Measurements from ENCODE around the gene SAMD8. TPM values are rescaled to one million over a fixed set of nuclear protein-coding genes. Genes with fewer than 3 reads are reported as not detected.

The SAMD8 gene
- total RNA-seq, 4 donors from 2014 or later = 53.1 to 59.7 (median 57.8) TPM

DNA sequence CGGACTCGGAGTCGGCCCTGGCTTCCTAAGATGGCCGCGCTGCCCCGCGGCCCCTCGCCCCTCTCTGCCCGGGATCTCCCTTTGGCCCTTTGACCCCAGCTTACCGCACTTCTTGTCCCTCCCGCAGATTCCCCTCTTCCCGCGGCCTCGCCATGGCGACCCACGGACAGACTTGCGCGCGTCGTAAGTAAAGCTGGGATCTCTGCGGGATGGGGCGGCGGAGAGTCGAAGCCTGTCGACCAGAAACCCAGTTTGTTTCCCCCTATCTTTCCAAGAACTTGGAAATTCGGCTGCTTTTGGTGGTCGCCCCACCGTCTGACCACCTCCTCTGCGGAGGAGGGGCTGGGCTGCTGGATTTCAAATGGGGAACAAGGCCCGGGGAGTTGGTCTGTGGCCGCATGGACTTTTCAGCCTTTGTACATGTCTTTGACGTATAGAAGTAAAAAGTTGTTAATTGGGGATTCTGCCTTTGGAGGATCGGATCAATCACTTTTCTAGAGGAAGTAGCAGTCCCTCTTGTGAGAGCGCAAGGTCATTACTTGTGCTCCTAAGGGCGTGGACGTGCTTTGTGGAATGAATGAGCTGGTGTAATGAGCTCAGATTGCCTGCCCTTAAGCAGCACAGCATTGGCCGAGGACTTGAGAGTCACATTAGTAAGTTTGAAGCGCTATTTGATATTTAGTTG is 99.7 kb downstream of the SAMD8 start:
- TF ChIP-seq, protein P1, sequence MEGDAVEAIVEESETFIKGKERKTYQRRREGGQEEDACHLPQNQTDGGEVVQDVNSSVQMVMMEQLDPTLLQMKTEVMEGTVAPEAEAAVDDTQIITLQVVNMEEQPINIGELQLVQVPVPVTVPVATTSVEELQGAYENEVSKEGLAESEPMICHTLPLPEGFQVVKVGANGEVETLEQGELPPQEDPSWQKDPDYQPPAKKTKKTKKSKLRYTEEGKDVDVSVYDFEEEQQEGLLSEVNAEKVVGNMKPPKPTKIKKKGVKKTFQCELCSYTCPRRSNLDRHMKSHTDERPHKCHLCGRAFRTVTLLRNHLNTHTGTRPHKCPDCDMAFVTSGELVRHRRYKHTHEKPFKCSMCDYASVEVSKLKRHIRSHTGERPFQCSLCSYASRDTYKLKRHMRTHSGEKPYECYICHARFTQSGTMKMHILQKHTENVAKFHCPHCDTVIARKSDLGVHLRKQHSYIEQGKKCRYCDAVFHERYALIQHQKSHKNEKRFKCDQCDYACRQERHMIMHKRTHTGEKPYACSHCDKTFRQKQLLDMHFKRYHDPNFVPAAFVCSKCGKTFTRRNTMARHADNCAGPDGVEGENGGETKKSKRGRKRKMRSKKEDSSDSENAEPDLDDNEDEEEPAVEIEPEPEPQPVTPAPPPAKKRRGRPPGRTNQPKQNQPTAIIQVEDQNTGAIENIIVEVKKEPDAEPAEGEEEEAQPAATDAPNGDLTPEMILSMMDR (IDR thresholded peaks at IDR 0.05; ENCODE audit: low read depth) = no peak

DNA sequence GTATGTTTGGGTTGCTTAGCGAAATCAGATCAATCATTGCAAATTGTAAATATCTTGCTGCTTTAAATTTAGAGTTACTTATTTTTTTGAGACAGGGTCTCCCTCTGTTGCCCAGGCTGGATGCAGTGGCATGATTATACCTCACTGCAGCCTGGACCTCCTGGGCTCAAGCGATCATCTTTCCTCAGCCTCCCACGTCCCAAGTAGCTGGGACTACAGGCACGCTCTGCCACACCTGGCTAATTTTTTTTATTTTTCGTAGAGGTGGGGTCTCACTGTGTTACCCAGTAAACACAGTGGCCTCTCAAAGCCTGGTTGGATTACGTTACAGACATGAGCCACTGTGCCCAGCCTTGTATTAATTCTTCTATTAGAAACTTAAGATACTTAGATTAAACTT is 100.9 kb downstream of the SAMD8 start:
- TF ChIP-seq, protein P1 (IDR thresholded peaks at IDR 0.05; ENCODE audit: low read depth) = no peak

DNA sequence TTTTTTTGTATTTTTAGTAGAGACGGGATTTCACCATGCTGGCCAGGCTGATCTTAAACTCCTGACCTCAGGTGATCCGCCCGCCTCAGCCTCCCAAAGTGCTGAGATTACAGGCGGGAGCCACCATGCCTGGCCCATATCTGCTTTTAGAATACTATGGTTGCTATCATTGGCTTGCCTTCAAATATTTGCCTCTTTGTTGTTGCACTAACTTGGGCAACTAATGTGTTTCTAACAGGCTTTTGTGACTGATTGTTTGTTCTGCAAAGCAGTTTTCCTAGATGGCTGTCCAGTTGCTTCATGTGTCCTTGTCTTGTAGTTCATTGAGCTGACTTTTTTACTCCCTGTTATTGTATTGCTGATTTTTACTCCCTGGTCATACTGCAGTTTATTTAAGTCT is 108.8 kb downstream of the SAMD8 start:
- TF ChIP-seq, protein P1 (IDR thresholded peaks at IDR 0.05; ENCODE audit: low read depth) = no peak

DNA sequence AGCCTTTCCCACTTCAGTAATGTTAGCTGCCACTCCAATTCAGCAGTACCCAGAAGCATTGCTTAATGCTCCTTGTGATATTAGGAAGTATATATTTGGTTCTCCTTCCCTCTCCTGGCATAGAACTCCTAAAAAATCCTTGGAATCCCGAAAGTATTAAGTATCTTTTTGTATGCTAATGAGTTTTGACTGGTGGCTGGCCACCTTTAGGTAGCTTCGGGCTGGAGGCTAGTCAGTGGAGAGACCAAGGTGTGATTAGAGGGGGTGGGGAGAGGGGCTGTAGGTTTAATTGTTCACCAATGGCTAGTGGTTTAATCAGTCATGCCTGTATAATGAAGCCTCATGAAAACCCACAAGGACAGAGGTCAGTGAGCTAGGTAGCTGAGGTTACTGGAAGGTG is 112.1 kb downstream of the SAMD8 start:
- TF ChIP-seq, protein P1 (IDR thresholded peaks at IDR 0.05; ENCODE audit: low read depth) = no peak

DNA sequence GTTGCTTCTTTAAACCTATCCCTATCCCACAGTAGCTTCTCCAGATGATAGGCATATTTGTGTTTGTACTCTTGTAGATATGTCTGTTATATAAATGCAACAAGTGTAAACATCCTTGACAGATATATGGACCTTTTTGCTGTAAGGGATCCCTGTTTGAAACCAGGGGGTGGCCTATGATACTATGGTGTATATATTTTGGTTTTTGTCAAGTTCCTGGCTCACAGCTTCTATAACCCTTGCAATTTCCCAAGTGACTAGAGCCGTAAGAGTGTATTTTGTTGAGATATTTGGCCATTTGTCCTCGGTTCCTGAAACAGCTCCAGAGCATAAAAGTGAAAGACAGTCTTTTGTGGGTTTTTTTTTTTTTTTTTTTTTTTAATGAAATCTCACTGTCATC is 114.6 kb downstream of the SAMD8 start:
- TF ChIP-seq, protein P1 (IDR thresholded peaks at IDR 0.05; ENCODE audit: low read depth) = no peak

DNA sequence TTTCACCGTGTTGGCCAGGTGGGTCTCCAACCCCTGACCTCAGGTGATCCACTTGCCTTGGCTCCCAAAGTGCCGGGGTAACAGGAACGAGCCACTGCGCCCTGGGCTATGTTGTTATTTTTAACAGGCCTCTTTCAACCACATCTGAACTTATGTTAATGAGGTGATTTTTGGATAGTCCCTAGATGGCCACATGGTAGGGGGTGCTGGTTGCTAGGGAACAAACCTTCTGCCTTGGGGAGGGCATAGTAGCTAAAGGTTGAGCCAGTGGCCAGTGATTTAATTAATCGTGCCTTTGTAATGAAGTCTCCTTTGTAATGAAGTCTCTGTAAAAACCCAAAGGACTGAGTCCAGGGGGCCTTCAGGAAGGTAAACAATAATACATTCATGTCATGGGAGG is 115.2 kb downstream of the SAMD8 start:
- TF ChIP-seq, protein P1 (IDR thresholded peaks at IDR 0.05; ENCODE audit: low read depth) = no peak

DNA sequence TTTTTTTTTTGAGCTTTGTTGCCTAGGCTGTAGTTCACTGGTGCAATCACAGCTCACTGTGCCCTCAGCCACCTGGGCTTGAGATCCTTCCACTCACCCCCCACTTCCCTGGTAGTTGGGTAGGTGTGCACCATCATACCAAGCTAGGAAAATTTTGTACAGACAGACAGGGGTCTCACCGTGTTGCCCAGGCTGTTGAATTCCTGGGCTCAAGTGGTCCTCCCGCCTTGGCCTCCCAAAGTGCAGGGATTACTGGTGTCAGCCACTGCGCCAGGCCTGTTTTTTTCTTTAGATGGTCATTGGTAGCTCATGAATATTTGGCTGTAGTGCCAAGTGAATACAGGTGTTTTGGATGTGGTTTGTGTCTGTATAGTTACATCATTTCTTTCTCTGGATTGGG is 116.8 kb downstream of the SAMD8 start:
- TF ChIP-seq, protein P1 (IDR thresholded peaks at IDR 0.05; ENCODE audit: low read depth) = no peak

All from subcutaneous adipose tissue (tissue), 4 donors.